ENCODE results near the gene WDR48.

The WDR48 gene

DNA sequence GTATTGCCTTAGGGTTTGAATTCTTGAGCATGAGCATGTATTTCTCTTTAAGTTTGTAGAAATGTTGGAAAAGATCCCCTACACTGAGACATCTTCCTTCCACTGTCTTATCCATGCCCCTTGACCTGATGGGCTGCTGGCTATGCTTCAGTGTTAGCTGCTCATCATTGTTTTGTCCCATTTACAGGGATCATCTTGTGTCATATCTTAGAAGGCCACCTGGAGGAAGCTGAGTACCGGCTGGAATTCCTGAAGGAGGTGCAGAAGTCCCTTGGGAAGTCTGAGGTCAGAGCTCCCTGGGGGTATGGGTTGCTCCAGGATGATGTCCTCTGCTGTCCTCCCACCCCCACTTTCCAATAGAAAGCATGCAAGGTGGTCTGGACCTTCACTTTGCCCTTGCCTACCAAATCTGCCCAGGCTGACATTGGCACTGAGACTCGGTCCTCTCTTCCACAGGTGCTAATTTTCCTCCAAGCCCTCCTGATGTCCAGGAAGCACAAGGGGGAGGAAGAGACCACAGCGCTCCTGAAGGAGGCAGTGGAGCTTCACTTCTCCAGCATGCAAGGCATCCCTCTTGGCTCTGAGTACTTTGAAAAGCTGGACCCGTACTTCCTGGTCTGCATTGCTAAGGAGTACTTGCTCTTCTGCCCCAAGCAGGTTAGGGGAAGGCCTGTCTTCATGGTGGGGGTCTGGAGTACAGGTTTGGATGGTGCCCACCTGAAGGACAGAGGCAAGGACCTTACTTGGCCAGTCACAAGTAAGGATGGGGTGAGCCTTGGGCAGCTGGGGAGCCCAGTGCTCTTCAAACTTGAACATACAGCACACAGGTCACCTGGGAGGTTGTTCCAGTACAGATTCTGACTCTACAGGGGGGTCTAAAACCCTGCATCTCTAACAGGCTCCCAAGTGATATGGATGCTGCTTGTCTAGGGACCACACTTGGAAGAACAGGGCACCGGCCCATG is 73.3 kb downstream of the WDR48 start:
- no peak for DNase-seq (ENCODE audit: low spot score)

GRCh38 chr3:39125841-39126500 is 74.2 kb downstream of the WDR48 start:
- DNase-seq (ENCODE audit: low spot score): no peak

GRCh38 chr3:39126532-39127071 is 74.8 kb downstream of the WDR48 start:
- DNase-seq (ENCODE audit: low spot score): no peak

DNA sequence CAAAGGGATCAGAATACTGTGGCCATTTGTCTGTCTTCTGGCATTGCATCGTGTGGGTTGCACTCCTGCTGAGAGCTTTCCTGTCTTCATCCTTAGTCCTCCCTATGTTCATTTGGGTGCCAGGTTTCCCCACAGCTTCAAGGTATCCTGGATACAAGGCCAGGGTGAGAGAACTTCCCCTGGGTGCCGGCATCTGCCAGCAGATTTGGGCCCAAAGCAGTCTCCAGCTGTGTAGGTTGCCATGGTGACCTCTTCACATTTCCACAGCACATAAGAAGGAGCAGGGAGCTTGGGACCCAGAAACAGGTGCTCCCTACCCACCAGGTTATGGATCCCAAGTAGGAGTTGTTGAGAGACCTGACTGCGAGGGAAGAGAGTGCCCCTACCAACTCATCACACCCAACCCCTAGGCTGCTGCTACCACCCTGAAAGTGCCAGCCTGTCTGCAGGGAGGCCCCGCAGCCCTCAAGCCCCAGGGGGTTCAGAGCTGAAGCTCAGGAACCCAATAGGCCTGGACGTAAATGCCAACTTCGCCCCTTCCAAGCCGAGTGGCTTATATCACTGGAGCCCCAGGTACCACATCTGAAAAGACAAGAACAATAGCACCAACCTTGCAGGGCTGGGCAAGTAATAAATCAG is 75.6 kb downstream of the WDR48 start:
- no peak for DNase-seq (ENCODE audit: low spot score)

GRCh38 chr3:39127908-39128304 is 76.1 kb downstream of the WDR48 start:
- no peak for DNase-seq (ENCODE audit: low spot score)

GRCh38 chr3:39128951-39129350 is 77.1 kb downstream of the WDR48 start:
- DNase-seq (ENCODE audit: low spot score): no peak

- no peak for DNase-seq (ENCODE audit: low spot score)
Observed at GRCh38 chr3:39130026-39130425, 78.2 kb downstream of the WDR48 start.

DNA sequence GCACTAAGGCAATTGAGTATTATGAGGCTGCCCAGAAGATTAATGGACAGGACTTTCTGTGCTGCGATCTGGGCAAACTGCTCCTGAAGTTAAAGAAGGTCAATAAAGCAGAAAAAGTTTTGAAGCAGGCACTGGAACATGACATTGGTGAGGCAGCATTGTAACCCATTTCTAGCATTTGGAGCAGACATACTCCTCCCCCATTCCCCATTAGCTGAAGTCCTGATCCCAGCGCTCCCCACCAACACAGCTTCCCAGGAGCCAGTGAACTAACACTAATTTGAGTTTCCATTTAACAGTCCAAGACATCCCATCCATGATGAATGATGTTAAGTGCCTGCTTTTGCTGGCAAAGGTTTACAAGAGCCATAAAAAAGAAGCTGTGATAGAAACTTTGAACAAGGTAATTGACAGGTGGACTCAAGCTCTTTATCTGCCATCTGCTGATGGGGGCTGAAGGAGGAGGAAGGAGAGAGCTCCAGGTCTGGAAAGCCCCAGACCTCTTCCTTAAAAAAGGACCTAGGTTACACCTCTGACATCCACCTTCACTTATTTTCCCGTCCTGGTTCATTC is 79.0 kb downstream of the WDR48 start:
- no peak for DNase-seq (ENCODE audit: low spot score)

- DNase-seq (ENCODE audit: low spot score): no peak
Observed at GRCh38 chr3:39132096-39133092, 80.6 kb downstream of the WDR48 start.

DNA sequence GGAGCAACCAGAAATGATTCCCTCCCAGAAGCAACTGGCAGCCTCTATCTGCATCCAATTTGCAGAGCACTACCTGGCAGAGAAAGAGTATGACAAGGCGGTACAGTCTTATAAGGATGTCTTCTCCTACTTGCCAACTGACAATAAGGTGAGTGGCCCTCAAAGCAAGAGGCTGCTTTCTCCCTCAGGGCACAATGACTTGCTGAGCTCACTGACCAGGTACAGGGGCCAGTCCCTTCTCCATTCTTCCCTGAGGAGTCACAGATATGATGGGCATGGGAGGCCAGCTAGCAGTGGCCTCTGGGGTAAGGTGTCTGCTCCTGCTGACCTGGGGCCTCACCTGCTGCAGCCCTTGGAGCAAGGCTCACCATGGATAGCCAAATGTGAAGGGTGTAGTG is 81.3 kb downstream of the WDR48 start:
- DNase-seq (ENCODE audit: low spot score): no peak

- DNase-seq (ENCODE audit: low spot score): no peak
Observed at GRCh38 chr3:39133822-39134221, 82.0 kb downstream of the WDR48 start.

DNA sequence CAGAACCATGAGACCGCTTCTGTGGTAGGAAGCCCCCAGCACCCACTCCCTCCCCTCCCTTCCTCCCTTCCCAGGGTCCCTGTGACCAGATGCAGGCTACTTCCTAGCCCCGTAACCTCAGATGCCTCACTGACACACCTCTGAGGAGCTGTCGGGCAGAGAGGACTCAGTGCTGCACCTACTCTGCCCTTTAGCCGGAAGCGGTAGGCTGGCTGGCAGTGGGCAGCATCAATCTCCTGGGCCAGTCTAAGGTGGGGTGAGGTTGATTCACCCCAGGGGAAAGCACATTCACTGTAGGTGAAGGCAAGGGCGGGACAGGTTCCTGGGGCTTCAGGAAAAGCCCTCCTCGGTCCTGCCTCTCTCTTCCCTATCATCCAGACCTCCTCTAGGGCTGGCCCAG is 82.5 kb downstream of the WDR48 start:
- no peak for DNase-seq (ENCODE audit: low spot score)

- no peak for DNase-seq (ENCODE audit: low spot score)
Observed at GRCh38 chr3:39135170-39135805, 83.5 kb downstream of the WDR48 start.

DNA sequence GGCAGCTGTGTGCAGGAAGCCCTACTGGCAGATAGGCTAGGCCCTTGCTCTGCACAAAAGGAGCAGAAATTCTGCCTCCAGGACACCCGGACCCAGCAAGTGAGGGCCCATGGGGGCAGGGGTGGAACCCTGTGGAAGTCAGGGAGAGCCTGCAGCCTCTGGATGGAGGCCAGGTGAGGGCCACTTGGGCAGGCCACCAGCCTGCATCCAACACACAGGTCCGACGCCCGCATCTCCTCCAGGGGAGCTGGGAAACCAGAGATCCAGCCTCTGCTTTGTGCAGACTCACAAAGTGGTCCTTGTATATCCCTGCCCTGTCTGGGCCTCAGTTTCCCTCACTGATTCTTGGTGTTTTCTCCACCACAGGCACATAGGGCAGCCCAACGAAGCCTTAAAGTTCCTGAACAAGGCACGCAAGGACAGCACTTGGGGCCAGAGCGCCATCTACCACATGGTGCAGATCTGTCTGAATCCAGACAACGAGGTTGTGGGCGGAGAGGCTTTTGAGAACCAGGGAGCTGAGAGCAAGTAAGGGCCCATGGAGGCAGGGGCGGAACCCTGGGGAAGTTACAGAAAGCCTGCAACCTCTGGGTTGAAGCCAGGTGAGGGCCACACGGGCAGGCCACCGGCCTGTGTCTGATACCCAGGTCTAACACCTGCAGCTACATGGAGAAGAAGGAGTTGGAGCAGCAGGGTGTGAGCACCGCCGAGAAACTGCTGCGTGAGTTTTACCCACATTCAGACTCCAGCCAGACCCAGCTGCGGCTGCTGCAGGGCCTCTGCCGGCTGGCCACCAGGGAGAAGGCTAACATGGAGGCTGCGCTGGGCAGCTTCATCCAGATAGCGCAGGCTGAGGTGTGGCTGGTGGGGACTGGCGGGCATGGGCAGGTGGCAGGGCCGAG is 85.0 kb downstream of the WDR48 start:
- DNase-seq (ENCODE audit: low spot score): no peak

DNA sequence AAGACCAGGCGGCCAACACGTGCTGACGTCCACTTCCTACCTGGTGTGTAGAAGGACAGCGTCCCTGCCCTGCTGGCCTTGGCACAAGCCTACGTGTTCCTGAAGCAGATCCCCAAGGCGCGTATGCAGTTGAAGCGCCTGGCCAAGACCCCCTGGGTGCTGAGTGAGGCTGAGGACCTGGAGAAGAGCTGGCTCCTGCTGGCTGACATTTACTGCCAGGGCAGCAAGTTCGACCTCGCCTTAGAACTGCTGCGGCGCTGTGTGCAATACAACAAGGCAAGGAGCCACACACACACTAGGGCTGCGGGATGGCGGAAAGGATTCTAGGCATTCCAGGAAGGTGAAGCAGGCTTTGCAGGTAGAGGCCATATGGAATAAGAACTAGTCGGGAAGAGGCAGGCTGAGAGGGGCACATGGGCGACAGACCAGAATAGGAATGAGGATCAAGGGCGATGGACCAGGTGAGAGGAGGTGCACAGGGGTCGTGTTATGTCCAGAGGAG is 85.7 kb downstream of the WDR48 start:
- no peak for DNase-seq (ENCODE audit: low spot score)

GRCh38 chr3:39137991-39138803 is 86.4 kb downstream of the WDR48 start:
- DNase-seq (ENCODE audit: low spot score): no peak

GRCh38 chr3:39138804-39139415 is 87.1 kb downstream of the WDR48 start:
- DNase-seq (ENCODE audit: low spot score): no peak

- no peak for DNase-seq (ENCODE audit: low spot score)
Observed at GRCh38 chr3:39139442-39139841, 87.6 kb downstream of the WDR48 start.

Measured in left forelimb (tissue), 1 donor.